Measurements from ENCODE around the gene PTGER3.
"Not testable (repeated sequence)": the region's sequence is repeated elsewhere in the genome, so short reads cannot be mapped to it uniquely, and the experiment has no call there.

PTGER3 gene

DNA sequence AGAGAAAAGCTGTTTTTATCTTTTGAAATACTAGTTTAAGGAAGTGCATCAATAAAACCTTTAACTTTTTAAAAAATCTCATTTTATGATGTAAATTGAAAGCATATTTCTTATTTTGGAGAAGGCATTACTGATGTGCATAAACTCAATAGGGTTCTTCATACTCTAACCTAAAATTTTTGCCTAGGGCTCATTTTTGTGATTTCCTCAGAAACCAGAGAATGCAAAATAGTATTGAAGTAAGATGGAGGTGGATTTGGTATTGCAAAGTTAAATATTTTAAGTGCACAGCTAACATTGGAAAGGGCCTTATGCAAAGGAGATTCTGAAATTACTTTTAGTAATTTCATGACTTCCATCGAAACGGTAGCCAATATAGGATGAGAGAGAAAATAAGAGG, 101.9 kb downstream of the PTGER3 start:
- Histone ChIP-seq H3K4ac (ENCODE audit: low read depth in 1 of 2, low read length in 2 of 2) (no peak overlapping the region), H3K27me3 (ENCODE audit: control insufficient read depth in 1 of 2, insufficient read depth in 1 of 2, low read length in 2 of 2) (no peaks in the 10 kb centered on the region), H3K14ac (ENCODE audit: low read length in 2 of 2) (no peak overlapping the region), H2BK5ac (ENCODE audit: low read depth, low read length, poor library complexity, severe bottlenecking) (no peak overlapping the region), H4K8ac (ENCODE audit: low read length) (no peak overlapping the region), H2AFZ (ENCODE audit: low read depth, low read length) (no peak overlapping the region), H3K9me3 (ENCODE audit: control insufficient read depth, low read length) (no peaks in the 10 kb centered on the region), H3K4me3 (ENCODE audit: insufficient read depth in 1 of 2, low read depth in 1 of 2, low read length in 2 of 2) (no peak overlapping the region), H3K18ac (ENCODE audit: low read depth in 1 of 2, low read length in 2 of 2) (no peak overlapping the region), H4K91ac (ENCODE audit: low read length) (no peak overlapping the region), H2AK5ac (ENCODE audit: low read length, severe bottlenecking) (no peak overlapping the region), H3K4me1 (ENCODE audit: control insufficient read depth, insufficient read depth, low read depth, low read length) (no peaks in the 10 kb centered on the region), H2BK12ac (ENCODE audit: low read length in 2 of 2) (no peak overlapping the region), H2BK15ac (ENCODE audit: low read depth, poor library complexity, severe bottlenecking) (no peak overlapping the region), H3K27ac (ENCODE audit: low read length, poor library complexity, severe bottlenecking) (no peak overlapping the region), H2BK120ac (ENCODE audit: low read depth, low read length) (no peak overlapping the region), H3K79me1 (replicated peaks; ENCODE audit: low read length, poor library complexity, severe bottlenecking) (no peaks in the 10 kb centered on the region), H3K9ac (ENCODE audit: low read length) (no peak overlapping the region), H3K36me3 (ENCODE audit: control insufficient read depth in 1 of 2, insufficient read depth in 2 of 2, low read depth in 1 of 2, low read length in 2 of 2) (no peaks in the 10 kb centered on the region), H3K23ac (ENCODE audit: low read length in 2 of 2) (no peak overlapping the region), H3K4me2 (ENCODE audit: low read length, poor library complexity, severe bottlenecking) (no peak overlapping the region)
- no peak for DNase-seq
- WGBS: 100% methylated on average over 2 of the region's 2 CpGs

- no peak overlapping the region for H2AFZ ChIP-seq (ENCODE audit: low read depth, low read length)
- H3K9me3 ChIP-seq (ENCODE audit: control insufficient read depth, low read length): no peaks in the 10 kb centered on the region
- H3K27ac ChIP-seq (ENCODE audit: low read length, poor library complexity, severe bottlenecking): no peak overlapping the region
- no peaks in the 10 kb centered on the region for H3K27me3 ChIP-seq (ENCODE audit: control insufficient read depth in 1 of 2, insufficient read depth in 1 of 2, low read length in 2 of 2)
- H3K23ac ChIP-seq (ENCODE audit: low read length in 2 of 2): no peak overlapping the region
- 85% methylated on average over 3 of the region's 3 CpGs for WGBS
- no peak overlapping the region for H3K4me3 ChIP-seq (ENCODE audit: insufficient read depth in 1 of 2, low read depth in 1 of 2, low read length in 2 of 2)
- H2AK5ac ChIP-seq (ENCODE audit: low read length, severe bottlenecking): no peak overlapping the region
- H3K36me3 ChIP-seq (ENCODE audit: control insufficient read depth in 1 of 2, insufficient read depth in 2 of 2, low read depth in 1 of 2, low read length in 2 of 2): no peaks in the 10 kb centered on the region
- H3K79me1 ChIP-seq (replicated peaks; ENCODE audit: low read length, poor library complexity, severe bottlenecking): no peaks in the 10 kb centered on the region
- no peak overlapping the region for H2BK5ac ChIP-seq (ENCODE audit: low read depth, low read length, poor library complexity, severe bottlenecking)
- H2BK120ac ChIP-seq (ENCODE audit: low read depth, low read length): no peak overlapping the region
- H3K4ac ChIP-seq (ENCODE audit: low read depth in 1 of 2, low read length in 2 of 2): no peak overlapping the region
- H3K18ac ChIP-seq (ENCODE audit: low read depth in 1 of 2, low read length in 2 of 2): no peak overlapping the region
- H2BK12ac ChIP-seq (ENCODE audit: low read length in 2 of 2): no peak overlapping the region
- no peak overlapping the region for H2BK15ac ChIP-seq (ENCODE audit: low read depth, poor library complexity, severe bottlenecking)
- no peak for DNase-seq
- H3K14ac ChIP-seq (ENCODE audit: low read length in 2 of 2): no peak overlapping the region
- H4K8ac ChIP-seq (ENCODE audit: low read length): no peak overlapping the region
- H4K91ac ChIP-seq (ENCODE audit: low read length): no peak overlapping the region
- H3K4me1 ChIP-seq (ENCODE audit: control insufficient read depth, insufficient read depth, low read depth, low read length): no peaks in the 10 kb centered on the region
- H3K9ac ChIP-seq (ENCODE audit: low read length): no peak overlapping the region
- H3K4me2 ChIP-seq (ENCODE audit: low read length, poor library complexity, severe bottlenecking): no peak overlapping the region
Observed at GRCh38 chr1:70945251-70945650, 102.4 kb downstream of the PTGER3 start.

DNA sequence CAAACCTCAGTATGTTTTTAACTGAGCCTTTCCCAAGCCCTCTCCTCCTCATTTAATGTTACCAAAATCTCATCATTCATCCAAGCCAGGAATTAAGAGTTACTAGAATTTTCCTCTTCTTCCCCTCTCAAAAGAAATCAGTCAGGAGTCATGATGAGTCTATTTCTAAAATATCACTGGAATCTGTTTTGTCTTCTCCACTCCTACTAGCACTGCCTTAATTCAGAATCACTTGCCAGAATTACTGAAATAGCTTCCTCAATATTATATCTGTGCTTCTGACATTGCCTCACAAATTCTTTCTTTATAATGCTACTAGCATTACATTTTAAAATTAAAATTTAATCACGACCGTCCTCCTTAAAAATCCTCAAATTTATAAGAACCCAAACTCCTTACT, 106.1 kb downstream of the PTGER3 start:
- no peaks in the 10 kb centered on the region for H3K36me3 ChIP-seq (ENCODE audit: control insufficient read depth in 1 of 2, insufficient read depth in 2 of 2, low read depth in 1 of 2, low read length in 2 of 2)
- H2BK5ac ChIP-seq (ENCODE audit: low read depth, low read length, poor library complexity, severe bottlenecking): no peak overlapping the region
- no peak overlapping the region for H3K27ac ChIP-seq (ENCODE audit: low read length, poor library complexity, severe bottlenecking)
- no peak overlapping the region for H2AK5ac ChIP-seq (ENCODE audit: low read length, severe bottlenecking)
- H3K4me2 ChIP-seq (ENCODE audit: low read length, poor library complexity, severe bottlenecking): no peak overlapping the region
- H3K18ac ChIP-seq (ENCODE audit: low read depth in 1 of 2, low read length in 2 of 2): no peak overlapping the region
- H3K4me3 ChIP-seq (ENCODE audit: insufficient read depth in 1 of 2, low read depth in 1 of 2, low read length in 2 of 2): peak overlapping the region in 1 of 2 experiments; percentile 33
- H3K9me3 ChIP-seq (ENCODE audit: control insufficient read depth, low read length): no peaks in the 10 kb centered on the region
- no peak overlapping the region for H2AFZ ChIP-seq (ENCODE audit: low read depth, low read length)
- H2BK120ac ChIP-seq (ENCODE audit: low read depth, low read length): no peak overlapping the region
- H3K23ac ChIP-seq (ENCODE audit: low read length in 2 of 2): no peak overlapping the region
- DNase-seq: no peak
- H3K9ac ChIP-seq (ENCODE audit: low read length): peak overlapping the region; percentile 76
- H3K14ac ChIP-seq (ENCODE audit: low read length in 2 of 2): no peak overlapping the region
- no peak overlapping the region for H2BK12ac ChIP-seq (ENCODE audit: low read length in 2 of 2)
- no peak overlapping the region for H3K4ac ChIP-seq (ENCODE audit: low read depth in 1 of 2, low read length in 2 of 2)
- no peak overlapping the region for H2BK15ac ChIP-seq (ENCODE audit: low read depth, poor library complexity, severe bottlenecking)
- 67% methylated on average over 2 of the region's 2 CpGs for WGBS
- no peaks in the 10 kb centered on the region for H3K27me3 ChIP-seq (ENCODE audit: control insufficient read depth in 1 of 2, insufficient read depth in 1 of 2, low read length in 2 of 2)
- no peaks in the 10 kb centered on the region for H3K4me1 ChIP-seq (ENCODE audit: control insufficient read depth, insufficient read depth, low read depth, low read length)
- H3K79me1 ChIP-seq (replicated peaks; ENCODE audit: low read length, poor library complexity, severe bottlenecking): no peaks in the 10 kb centered on the region
- H4K8ac ChIP-seq (ENCODE audit: low read length): no peak overlapping the region
- no peak overlapping the region for H4K91ac ChIP-seq (ENCODE audit: low read length)

DNA sequence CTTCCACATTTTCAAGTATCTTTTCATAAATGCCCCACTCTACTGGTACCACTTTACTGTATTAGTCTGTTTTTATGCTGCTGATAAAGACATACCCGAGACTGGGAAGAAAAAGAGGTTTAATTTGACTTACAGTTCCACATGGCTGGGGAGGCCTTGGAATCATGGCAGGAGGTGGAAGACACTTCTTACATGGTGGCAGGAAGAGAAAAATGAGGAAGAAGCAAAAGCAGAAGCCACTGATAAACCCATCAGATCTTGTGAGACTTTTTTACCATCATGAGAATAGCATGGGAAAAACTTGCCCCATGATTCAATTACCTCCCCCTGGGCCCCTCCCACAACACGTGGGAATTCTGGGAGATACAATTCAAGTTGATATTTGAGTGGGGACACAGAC, 107.2 kb downstream of the PTGER3 start:
- not testable (repeated sequence) for H3K4ac ChIP-seq (ENCODE audit: low read depth in 1 of 2, low read length in 2 of 2); H3K36me3 ChIP-seq (ENCODE audit: control insufficient read depth in 1 of 2, insufficient read depth in 2 of 2, low read depth in 1 of 2, low read length in 2 of 2); H3K23ac ChIP-seq (ENCODE audit: low read length in 2 of 2); H3K14ac ChIP-seq (ENCODE audit: low read length in 2 of 2); H3K27me3 ChIP-seq (ENCODE audit: control insufficient read depth in 1 of 2, insufficient read depth in 1 of 2, low read length in 2 of 2); H4K91ac ChIP-seq (ENCODE audit: low read length); H2BK5ac ChIP-seq (ENCODE audit: low read depth, low read length, poor library complexity, severe bottlenecking); H3K18ac ChIP-seq (ENCODE audit: low read depth in 1 of 2, low read length in 2 of 2); H3K9me3 ChIP-seq (ENCODE audit: control insufficient read depth, low read length); H2BK15ac ChIP-seq (ENCODE audit: low read depth, poor library complexity, severe bottlenecking); H2BK12ac ChIP-seq (ENCODE audit: low read length in 2 of 2); H2AFZ ChIP-seq (ENCODE audit: low read depth, low read length); H3K4me1 ChIP-seq (ENCODE audit: control insufficient read depth, insufficient read depth, low read depth, low read length); DNase-seq; H3K4me2 ChIP-seq (ENCODE audit: low read length, poor library complexity, severe bottlenecking); H4K8ac ChIP-seq (ENCODE audit: low read length); H3K9ac ChIP-seq (ENCODE audit: low read length); H3K27ac ChIP-seq (ENCODE audit: low read length, poor library complexity, severe bottlenecking); H2AK5ac ChIP-seq (ENCODE audit: low read length, severe bottlenecking); H3K4me3 ChIP-seq (ENCODE audit: insufficient read depth in 1 of 2, low read depth in 1 of 2, low read length in 2 of 2); H2BK120ac ChIP-seq (ENCODE audit: low read depth, low read length); H3K79me1 ChIP-seq (replicated peaks; ENCODE audit: low read length, poor library complexity, severe bottlenecking)
- WGBS: 25% methylated on average over 1 of the region's 2 CpGs

Data from mesenchymal stem cell (in vitro differentiated cells and primary cell).